Activated CD4-positive, alpha-beta T cell treated with anti-CD3 and anti-CD28 coated beads, Interleukin-2, amount 50 U/mL, for 48 hours (primary cell): ENCODE results near the gene SFT2D1.

Source experiments
- DNase-seq, 2 experiments: peaks; one replicate each; pipeline ENCODE4 v3.0.0-alpha.2; 2020

SFT2D1 gene

DNA sequence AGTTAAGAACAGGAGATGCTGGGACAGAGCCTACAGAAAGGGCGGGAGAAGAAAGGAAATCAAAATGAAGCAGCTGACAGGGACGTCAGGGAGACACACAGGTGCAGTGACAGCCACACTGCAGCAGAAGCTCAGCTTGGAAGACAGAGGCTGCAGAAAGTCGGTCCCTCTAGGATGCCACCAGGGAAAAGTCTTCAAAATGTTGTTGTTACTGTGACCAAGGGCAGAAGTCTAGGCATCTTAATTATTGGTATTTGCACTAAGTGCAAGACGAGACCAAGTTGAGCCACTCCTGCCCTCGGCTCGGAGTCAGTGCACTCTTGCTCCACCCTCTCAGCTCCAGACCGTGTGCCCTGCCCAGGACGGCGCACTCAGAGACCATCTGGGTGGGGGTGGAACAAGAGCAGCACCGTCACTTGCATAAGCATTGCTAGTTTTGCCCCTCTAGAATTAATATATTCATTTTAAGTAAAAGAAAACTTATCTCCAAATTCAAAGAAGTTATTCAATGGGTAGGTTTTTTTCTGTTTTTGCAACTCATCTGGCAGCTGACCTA is 36.7 kb downstream of the SFT2D1 start:
- no peak for DNase-seq

DNA sequence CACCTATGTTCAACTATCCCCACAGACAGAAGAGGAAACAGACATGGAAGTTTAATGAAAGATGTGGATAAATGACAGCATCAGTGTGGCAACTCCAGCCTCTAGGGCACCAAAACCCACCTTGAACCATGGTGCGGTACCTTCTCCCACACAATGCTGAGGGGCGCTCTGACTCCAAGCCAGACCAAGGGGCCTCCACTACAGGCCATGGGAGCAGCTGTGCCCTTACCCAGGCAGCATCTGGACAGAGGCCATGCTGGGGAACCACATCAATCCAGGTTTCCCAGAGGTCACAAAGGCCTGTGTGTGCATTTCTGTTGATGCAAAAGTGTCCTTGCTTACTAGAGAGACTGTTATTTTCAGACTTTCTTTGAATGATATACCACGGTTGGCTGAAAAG is 38.2 kb downstream of the SFT2D1 start:
- no peak for DNase-seq

DNA sequence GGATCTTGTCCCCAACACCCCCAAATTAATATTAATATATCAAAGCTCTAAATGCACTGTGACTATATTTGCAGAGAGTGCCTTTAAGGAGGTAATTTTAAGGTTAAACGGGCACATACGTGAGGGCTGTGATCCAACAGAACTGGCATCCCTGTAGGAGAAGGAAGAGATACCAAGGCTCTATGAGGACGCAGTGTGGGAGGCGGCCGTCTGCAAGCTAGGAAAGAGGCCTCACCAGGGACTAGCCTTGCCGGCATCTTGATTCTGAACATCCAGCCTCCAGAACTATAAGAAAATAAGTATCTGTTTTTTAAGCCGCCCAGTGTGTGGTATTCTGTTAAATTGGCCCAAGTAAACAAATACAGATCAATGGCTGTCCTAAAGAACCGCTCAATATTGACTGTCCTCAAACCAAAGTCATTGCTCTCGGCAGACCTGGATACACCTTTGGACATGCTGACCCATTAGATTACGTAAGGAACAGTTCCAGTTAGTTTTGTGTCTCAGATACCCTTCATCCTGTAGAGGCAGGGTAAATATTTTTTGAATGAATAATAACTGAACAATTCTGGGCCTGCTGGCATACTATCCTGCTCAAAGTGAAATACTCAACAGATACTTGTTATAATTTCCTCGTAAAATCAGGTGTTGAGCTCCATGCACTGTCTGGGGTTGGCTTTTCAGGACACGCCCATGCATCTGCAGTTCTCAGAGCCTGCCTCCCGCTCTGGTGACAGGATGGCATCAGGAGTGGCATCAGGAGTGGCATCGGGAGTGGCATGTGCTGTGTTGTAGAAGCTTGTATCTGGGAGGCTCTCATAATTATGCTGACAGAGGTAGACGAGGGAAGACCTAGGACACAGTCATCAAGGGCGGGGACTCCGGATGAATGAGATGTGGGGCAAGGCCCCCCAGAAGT is 40.5 kb downstream of the SFT2D1 start:
- DNase-seq, result no peak

DNA sequence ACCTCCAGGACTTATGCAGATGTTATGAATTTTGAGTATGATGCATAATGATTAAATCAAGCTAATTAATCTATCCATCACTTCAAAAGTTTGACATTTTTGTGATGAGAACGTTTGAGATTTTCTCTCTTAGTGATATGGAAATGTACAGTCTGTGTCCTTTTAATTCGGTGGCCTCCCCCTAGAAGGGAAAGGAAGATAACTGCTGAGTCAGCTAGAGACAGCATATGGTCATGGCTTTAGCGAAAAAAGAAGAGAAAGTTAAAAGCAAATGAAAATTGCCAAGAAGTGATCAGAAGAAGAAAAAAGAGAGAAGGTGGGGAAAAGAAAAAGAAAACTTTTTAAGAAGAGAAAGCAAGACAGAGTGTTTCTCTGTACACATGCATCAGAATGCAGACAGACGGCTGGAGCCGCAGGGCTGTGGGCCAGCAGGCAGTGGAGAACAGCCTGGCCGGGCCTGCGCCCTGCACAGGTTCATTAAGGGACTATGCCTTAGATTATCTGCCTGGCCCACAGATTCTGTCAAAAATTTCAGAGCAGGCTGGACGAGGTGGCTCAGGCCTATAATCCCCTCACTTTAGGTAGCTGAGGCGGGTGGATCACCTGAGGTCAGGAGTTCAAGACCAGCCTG is 41.9 kb downstream of the SFT2D1 start:
- DNase-seq, result no peak

DNA sequence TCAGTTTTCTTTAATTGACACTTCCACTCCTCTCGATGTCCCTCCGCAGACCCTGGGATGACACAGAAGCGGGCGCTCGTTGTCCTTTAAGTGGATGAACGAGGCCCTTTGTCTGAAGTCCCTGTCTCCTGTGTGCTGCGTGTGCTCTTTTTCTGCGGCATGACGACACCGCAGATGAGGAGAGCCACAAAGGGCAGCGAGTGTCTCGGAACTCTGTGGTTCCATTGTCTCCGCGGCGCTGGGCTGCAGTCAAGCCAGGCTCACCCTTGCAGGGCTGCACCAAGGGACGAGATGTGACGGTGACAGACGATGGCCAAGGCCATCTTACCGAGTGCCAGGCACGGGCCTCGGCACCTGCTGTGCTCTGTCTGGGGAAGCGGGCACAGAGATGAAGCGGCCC is 44.7 kb downstream of the SFT2D1 start:
- no peak for DNase-seq

DNA sequence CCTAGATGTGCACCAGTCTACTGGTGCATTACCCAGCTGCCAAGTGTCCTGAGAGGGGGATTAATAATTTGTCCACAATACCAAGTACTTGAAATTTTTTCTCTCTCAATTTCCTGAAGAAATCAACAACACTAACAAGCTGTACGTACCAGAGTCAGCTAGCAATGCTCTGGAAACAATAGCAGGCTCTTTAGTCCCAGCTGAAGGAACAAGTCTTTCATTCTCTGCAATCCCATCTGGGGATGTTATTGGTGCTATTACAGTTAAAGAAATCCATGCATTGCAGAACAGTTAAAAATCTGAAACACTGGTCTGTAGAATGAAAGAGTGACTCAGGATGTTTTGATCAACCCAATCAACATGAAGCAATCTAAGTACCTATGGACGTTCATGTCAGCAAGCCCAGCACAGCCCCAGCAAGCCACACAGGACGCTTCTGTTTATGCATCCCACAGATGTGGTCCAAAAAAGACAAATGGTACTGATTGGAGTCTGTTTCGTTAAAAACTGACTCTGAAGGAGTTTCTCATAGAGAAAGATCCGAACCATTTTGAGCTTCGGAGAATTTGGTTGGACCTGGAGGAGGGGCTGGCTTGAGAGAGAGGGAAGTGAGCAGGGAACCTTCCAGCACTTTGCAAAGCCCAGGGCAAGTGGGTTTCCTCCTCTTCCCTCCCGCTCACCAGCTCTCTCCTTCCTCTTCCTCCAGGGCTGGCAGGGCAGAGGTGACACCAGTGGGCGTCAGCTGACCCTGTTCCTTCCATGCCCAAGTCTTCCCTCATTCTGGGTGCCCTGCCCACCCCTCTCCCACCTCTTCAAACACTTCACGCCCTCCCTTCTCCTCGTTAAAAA is 46.1 kb downstream of the SFT2D1 start:
- no peak for DNase-seq

DNA sequence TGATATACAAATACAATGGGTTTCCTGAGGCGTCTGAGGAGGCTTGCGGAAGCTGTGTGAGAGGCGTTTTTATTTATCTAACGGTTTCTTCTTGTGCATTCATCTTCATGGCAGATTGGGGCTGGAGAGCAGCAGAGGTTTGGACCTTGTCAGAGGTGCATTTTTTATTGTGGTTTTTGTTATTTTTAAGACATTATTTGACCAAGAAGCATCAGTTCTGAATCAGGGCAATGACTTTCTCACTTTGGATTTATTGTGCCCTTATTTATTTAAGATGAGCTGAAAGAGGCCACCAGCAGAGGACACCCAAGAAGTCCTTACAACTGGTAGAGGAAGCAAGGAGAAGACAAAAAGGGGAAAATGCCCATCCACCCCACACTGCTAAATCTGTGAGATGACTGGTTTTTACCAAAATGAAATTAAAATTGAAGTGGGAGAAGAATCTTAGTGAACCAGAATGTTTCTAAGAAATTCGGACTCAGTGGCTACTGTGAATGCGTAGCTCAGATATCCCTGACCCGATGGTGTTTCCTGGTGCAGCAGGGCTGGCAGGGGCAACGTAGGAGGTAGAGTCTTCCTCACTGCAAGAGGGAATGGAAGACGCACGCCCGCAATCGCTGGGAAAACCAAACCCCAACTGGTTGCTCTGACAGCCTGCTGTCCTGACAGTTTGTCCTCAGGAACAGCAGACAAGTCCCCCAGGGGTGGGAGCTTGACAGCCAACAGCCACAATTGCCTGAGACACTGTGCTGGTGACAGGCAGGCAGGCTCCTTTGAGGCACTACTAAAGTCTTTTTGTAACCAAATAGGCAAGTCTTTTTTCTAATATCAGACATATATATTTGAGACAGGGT is 48.4 kb downstream of the SFT2D1 start:
- no peak for DNase-seq

DNA sequence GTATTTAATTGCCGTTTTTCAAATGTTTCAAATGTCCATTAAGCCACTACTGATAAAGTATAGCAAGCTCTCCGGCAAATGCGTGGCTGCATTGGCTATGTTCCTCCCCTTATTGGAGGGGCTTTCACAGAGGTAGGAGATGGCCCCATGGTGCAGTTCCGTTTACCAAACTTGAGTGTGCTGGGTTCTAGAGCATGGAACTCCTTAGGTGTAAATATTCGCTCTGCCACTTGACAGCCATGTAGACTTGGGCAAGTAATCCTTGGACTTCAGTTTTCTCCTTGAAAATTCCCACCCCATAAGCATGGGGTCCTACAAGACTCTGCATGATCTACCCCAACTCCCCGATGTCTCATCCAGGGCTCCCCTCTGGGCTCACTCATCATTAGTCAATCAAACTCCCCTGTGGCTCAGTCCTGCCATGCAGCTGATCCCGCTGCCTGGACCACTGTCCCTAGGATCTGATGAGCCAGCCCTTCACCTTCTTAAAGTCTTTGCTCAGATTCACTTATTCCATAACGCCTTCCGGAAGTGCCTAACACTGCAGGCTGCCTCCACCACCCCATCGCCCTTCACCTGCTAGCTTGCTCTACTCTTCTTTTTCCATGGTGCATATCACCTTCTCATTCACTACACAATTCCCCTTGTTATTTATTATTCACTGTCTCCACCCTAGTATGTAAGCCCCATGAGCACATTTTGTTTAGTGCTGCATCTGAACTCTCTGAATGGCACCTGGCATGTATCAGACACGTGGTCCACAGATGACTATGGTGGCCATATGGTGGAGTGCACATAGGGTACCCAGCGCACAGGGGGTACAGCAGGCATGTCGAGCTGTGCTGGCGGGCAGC is 52.9 kb downstream of the SFT2D1 start:
- DNase-seq, result no peak

DNA sequence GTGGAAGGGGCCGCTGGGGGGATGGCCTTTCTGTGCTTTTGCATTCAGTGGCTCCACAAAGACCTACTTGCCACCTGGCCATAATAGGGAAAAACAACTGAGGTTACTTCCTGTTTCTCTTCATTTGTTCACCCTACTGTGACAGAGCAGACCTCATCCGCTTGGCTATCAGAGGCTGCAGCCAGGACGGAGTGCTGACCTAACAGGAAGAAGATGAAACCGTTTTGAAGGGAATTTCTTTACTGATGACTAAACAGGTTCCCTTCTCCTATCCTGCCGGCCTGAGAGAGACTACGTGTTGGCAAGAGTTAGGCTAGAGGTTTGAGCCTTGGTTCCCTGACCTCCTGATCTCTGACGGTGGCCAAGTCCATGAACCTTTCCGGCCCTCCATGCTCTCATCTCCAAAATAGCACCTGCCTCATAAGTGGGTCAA is 55.5 kb downstream of the SFT2D1 start:
- DNase-seq, result no peak

DNA sequence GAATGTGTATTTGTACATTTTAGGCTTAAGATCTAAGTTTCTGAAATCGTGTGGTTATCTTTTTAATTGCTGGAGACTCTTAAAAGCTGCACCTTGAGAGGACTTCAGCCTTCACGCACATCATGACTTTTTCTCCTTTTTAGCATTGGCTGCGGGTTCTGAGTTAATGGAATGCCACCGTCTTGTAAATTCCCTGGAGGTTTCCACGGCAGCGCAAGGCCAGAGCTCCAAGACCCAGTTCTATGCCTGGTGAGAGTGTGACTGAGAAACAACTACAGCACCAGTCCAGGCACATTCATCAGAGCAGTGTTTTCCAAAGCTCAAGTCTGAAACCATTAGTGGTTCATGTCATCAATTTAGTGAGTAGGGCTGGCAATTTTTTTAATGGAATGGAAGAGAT is 57.1 kb downstream of the SFT2D1 start:
- DNase-seq, result no peak

DNA sequence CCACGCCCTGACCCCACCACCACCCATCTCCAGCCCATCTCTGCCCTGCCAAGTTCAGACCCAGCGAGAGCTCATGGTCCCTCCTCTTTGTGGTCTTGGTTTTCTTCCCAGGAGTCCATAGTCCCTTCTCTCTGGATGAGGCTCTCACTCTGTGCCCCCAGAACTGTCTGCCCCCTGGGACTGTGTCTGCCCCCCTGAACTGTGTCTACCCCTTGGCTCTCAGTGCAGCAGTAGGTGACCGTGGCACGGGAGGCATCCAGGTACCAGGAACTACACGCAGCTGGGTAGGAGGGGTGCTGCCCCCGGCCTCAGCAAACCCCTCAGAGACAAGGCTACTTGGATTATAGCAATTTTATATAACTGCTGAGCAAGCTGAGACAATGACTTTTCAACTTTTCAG is 57.7 kb downstream of the SFT2D1 start:
- no peak for DNase-seq

DNA sequence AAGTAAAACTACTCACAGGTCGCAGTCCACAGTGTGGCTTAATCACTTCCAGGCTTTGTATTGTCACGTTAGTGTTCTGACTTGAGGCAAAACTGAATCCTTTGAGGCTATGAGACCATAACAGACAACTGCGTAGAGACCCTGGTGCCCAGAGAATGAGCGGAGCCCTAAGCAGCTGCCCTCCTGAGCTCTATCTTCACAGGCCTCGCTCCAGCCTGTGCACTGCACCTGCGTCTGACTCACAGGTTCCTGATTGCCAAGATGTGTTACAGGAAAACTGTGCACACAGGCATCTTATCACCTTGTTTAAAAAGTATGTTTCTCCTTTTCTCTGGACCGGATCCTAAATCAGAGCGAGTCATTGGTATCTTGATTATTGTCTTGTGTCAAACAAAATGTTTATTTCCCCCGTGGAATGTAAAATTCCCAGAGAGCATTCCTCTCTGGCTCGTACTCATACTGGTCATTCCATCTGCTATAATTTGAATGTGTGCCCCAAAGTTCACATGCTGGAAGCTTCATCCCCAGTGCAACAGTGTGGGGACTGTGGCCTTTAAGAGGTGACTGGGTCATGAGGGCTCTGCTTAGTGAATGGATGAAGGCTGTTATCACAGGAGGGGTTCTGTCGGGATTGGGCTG is 59.8 kb downstream of the SFT2D1 start:
- no peak for DNase-seq

DNA sequence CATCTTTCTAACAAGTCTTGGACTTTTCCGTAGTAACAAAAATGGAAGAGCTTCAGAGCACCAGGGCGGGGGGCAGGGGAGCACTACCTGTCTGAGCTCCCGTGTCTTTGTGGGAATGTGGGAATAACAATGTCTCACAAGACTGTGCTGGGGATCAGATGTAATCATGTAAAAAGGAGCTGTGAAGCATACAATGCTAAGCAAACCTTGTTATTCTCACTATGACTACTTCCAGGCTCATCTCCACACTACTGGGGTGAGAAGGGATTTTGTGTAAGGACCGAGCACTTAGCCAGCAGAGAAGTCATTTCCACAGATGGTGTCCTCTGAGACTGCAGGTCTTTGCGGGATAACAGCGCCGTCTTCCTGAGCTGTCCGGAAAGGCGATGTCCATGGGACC is 61.2 kb downstream of the SFT2D1 start:
- no peak for DNase-seq

DNA sequence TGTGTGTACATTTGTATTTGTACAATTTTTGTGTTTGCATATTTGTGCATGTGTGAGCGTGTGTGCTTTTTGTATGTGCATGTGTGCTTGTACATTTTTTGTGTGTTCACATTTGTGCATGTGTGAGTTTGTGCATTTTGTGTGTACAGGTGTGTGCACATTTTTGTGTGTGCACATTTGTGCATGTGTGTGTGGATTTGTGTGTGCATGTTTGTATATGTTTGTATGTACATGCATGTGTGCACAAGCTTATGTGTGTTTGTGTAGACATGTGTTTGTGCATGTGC is 63.0 kb downstream of the SFT2D1 start:
- no peak for DNase-seq

DNA sequence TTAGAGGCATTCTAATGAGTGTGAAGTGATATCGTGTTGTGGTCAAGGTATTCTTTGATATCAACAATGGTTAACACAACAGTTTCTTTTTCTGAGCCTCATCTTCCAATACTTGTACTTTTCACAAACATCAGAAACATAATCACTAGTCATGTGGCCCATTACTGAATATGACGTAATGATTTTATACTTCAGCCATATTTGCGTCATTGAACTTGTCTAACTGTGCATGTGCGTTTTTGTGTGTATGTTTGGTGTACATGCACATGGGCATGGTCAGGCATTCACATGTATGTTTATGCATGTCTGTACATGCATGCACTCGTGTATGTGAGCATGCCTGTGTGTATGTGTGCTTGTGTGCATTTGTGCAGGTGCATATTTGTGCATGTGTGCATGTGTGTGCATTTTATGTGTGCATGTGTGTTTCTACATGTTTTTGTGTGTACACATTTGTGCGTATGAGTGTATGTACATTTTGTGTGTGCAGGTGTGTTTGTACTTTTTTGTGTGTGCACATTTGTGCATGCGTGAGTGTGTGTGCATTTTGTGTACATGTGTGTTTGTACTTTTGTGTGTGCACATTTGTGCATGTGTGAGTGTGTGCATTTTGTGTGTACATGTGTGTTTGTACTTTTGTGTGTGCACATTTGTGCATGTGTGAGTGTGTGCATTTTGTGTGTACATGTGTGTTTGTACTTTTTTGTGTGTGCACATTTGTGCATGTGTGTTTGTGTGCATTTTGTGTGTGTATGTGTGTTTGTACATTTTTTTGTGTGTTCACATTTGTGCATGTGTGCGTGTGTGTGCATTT is 63.6 kb downstream of the SFT2D1 start:
- DNase-seq, result no peak

DNA sequence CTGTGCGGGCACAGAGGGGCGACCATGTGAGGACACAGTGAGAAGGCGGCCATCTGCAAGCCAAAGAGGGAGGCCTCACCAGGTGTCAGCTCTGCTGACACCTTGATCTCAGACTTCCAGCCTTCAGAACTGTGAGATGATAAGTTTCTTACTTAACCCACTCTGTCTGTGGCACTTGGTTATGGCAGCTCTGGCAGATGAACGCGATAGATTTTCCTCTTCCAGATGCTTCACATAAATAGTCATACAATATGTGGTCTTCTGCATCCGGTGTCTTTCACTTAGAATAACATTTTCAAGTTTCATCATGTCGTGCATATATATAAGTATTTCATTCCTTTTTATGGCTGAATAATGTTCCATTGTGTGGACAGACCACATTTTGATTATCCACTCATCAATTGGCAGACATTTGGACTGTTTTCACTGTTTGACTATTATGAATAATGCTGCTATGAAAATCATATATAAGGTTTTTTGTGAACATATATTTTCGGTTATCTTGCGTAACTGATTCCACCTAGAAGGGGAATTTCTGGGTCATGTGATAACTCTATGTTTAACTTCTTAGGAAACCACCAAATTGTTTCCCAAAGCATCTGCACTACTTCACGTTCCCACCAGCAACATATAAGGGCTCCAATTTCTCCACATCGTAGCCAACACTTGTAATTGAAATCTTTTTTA is 64.3 kb downstream of the SFT2D1 start:
- DNase-seq, result no peak

DNA sequence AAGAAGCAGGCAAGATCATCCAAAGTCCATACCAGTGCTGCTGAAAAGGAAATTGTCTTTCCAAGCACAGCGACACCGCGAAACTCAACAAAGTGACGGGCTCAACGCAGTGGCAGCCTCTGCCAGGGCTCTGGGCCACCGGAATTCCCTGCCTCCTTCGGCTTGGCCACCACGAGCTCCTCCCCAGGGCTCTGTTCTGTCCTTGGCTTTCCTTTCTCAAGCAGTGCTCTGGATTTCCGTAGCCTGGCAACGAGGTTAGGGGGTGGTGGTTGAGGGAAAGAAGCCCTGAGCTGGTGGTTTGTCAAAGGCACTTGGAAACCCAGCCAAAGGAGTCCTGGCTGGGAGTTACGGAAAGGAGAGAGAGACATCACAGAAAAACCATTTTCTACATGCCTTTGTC is 65.3 kb downstream of the SFT2D1 start:
- no peak for DNase-seq

DNA sequence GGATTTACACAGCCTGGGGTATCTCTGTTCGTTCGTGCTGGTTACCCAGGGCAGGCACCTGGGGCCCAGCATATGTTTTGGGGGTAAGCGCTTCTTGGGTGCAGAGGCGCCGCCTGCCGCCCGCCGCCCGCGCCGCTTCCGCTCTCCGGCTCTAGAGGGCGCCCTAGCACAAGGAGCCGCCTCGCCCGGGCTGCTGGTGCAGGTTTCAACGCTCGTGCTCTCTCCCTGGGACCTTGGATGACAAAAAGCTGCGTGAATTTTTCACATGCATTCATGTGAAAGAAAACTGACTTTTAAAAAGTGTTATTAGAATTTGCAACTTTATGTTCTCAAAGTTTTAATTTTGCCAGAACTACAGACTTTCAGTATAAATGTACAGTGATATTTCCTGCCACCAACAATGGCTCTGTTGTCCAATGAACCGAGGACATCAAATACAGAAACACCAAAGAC is 66.6 kb downstream of the SFT2D1 start:
- peak; percentile 80 to 82 for DNase-seq

DNA sequence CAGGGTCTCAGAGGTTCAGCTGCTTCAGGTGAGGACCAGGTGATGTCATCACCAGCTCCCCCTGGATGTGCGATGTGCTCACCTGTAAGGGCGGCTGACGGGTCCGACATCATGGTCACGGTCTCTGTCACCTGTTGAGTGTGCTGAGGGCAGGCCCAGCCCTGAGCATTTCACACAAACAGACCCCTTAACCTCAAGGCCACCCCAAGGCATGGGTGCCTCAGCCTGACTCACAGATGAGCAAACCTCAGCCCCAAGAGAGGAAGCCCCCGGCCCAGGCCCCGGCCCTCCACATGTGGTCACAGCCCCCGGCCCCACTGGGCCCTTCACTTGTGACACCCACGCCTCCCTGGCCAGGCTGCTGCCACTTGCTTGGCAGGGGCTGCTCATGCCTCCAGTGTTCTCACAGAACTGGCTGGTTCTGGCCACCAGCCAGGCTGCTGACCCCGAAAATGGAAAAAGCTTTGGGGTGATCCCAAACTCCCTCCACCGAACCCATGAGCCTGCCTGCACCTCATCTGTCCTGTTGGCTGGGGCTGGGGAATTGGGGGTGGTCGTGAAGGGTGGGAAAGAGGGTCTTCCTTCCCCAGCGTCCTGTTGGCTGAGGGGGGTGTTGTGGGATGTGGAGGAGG is 67.5 kb downstream of the SFT2D1 start:
- no peak for DNase-seq
